Omental fat pad (tissue), 4 donors: ENCODE results near the gene MTOR. TPM values are rescaled to one million over a fixed set of nuclear protein-coding genes. Genes with fewer than 3 reads are reported as not detected.

Experiments
- ATAC-seq: fragments of 150-250 bp; one replicate; pipeline ENCODE4 v1.9.1; 2016; ENCODE audit warnings: mild to moderate bottlenecking, moderate library complexity; ENCODE audit not compliant: low FRiP score
- DNase-seq: peaks from one replicate; pipeline ENCODE4 v3.0.0-alpha.2; 2019; ENCODE audit warnings: low spot score
- CTCF ChIP-seq, 3 donors: fragments of 450-650 bp; IDR thresholded peaks; one replicate each; pipeline ENCODE4 v1.5.1; 2016 to 2017; ENCODE audit warnings: antibody characterized with exemption in 3 of 3, mild to moderate bottlenecking in 3 of 3, moderate library complexity in 2 of 3
- total RNA-seq, 4 donors: library from RNA; depleted of rRNA; stranded (reverse); fragments of >200 nt; gene quantifications; one replicate each; pipeline ENCODE4 v1.1.0, GENCODE V29; 2016

Gene MTOR
- total RNA-seq, 4 donors from 2014 or later: 38.0 to 48.2 (median 43.6) TPM

GRCh38 chr1:11131816-11132215, 130.5 kb downstream of the MTOR start:
- no peak for TF ChIP-seq CTCF (IDR thresholded peaks at IDR 0.05)
- DNase-seq (no peak), ATAC-seq (no peak)

- DNase-seq: no peak
- ATAC-seq: no peak
- TF ChIP-seq CTCF (IDR thresholded peaks at IDR 0.05): no peak
These were observed 131.9 kb downstream of the MTOR start for GRCh38 chr1:11130406-11130805.

GRCh38 chr1:11129649-11130390, 132.5 kb downstream of the MTOR start:
- ATAC-seq (no peak), DNase-seq (no peak)
- no peak for TF ChIP-seq CTCF (IDR thresholded peaks at IDR 0.05)

- TF ChIP-seq CTCF (IDR thresholded peaks at IDR 0.05): no peak
- DNase-seq (no peak), ATAC-seq (no peak)
These were observed 135.8 kb downstream of the MTOR start for GRCh38 chr1:11126569-11126968.

- DNase-seq: no peak
- TF ChIP-seq CTCF (IDR thresholded peaks at IDR 0.05): no peak
- ATAC-seq: no peak
These were observed 136.4 kb downstream of the MTOR start for GRCh38 chr1:11125931-11126330.

GRCh38 chr1:11124965-11125364, 137.4 kb downstream of the MTOR start:
- no peak for TF ChIP-seq CTCF (IDR thresholded peaks at IDR 0.05)
- DNase-seq: no peak
- no peak for ATAC-seq

- ATAC-seq: no peak
- TF ChIP-seq CTCF (IDR thresholded peaks at IDR 0.05): no peak
These were observed 146.0 kb downstream of the MTOR start for GRCh38 chr1:11116318-11116717.

More at GRCh38 chr1:11116318-11116717, 146.0 kb downstream of the MTOR start:
- no peak for DNase-seq
